Psoas muscle (tissue), 8 donors: ENCODE data around the gene LSP1. TPM values are rescaled to one million over a fixed set of nuclear protein-coding genes. Genes with fewer than 3 reads are reported as not detected.

Source experiments
- ATAC-seq, 4 donors: fragments of 200-7000 bp; cut with Tn5 transposase; one replicate each; pipeline ENCODE4 v1.9.1; 2020; ENCODE audit warnings: moderate library complexity in 3 of 4, mild to moderate bottlenecking in 2 of 4
- DNase-seq, 2 donors: peaks; one replicate each; pipeline ENCODE4 v3.0.0-alpha.2; 2020
- H3K27ac ChIP-seq: fragments of 200-600 bp; one replicate; pipeline ENCODE4 v1.8.0; 2022
- H3K27me3 ChIP-seq, 3 donors: fragments of 200-600 bp in 1 of 3; one replicate each; pipeline versions ENCODE4 v1.6.1 to v1.8.0; 2013 to 2022; ENCODE audit warnings: low read length in 2 of 3, mild to moderate bottlenecking in 2 of 3, moderate library complexity in 1 of 3; ENCODE audit not compliant: insufficient read depth in 3 of 3
- H3K36me3 ChIP-seq, 2 donors: fragments of 200-600 bp in 1 of 2; one replicate each; pipeline versions ENCODE4 v1.6.1 to v1.8.0; 2013 to 2022; ENCODE audit warnings: low read depth in 1 of 2, mild to moderate bottlenecking in 1 of 2, moderate library complexity in 1 of 2; ENCODE audit not compliant: insufficient read depth in 1 of 2
- H3K4me1 ChIP-seq: fragments of 200-600 bp; one replicate; pipeline ENCODE4 v1.8.0; 2022
- H3K4me3 ChIP-seq: fragments of 200-600 bp; one replicate; pipeline ENCODE4 v1.8.0; 2022; ENCODE audit warnings: mild to moderate bottlenecking
- H3K9me3 ChIP-seq: fragments of 200-600 bp; one replicate; pipeline ENCODE4 v1.8.0; 2022
- WGBS, 3 donors: extraction: QIAGEN DNeasy Blood & Tissue Kit; methylation state at CpG; one replicate each; pipeline versions ENCODE4 v1.1.6 to v1.1.7; 2013; 5-methylcytosine and 5-hydroxymethylcytosine counted together
- intact Hi-C, 2 donors: fragments of 100-400 bp; cut with DNase I; formaldehyde crosslinking; loops; one replicate each; pipeline versions ENCODE4 v1.11.0 to v1.14.2; 2022
- polyA plus RNA-seq, 3 donors: library from polyadenylated mRNA; stranded (reverse); fragments of 200-250 nt; gene quantifications; one replicate each; pipeline ENCODE4 v1.2.3, GENCODE V29; 2013
- total RNA-seq, 4 donors: library from RNA; stranded (reverse); fragmentation: NEBNext Ultra II Directional in 2 of 4; extraction: Animal tissue kit (Norgen Biotek cat#: 25700) in 2 of 4; gene quantifications; one replicate each; pipeline versions ENCODE4 v1.2.1 to v1.2.4, GENCODE V29; 2021 to 2023
- TF ChIP-seq, protein P1 (sequence below): fragments of 200-600 bp; IDR thresholded peaks from one replicate; pipeline ENCODE4 v1.8.0; 2022; ENCODE audit warnings: antibody characterized with exemption
- donor health status: healthy with polysubstance abuse.
- donor health status: DM: no; HTN: no; CAD: no; lungs with moderate emphysema.
- donor health status: Bipolar disorder and iron deficiency.
- donor health status: healthy.
- donor health status: DM: yes; HTN: yes; CAD: no.
- donor health status: DM: no; HTN: no; CAD: no.
- donor health status: DM: no; HTN: no; CAD: no.
- donor health status: DM: yes; HTN: yes; CAD: no.

LSP1 gene
- total and polyA plus RNA-seq, 7 donors: 7.5 to 27.1 (median 14.4) TPM

DNA sequence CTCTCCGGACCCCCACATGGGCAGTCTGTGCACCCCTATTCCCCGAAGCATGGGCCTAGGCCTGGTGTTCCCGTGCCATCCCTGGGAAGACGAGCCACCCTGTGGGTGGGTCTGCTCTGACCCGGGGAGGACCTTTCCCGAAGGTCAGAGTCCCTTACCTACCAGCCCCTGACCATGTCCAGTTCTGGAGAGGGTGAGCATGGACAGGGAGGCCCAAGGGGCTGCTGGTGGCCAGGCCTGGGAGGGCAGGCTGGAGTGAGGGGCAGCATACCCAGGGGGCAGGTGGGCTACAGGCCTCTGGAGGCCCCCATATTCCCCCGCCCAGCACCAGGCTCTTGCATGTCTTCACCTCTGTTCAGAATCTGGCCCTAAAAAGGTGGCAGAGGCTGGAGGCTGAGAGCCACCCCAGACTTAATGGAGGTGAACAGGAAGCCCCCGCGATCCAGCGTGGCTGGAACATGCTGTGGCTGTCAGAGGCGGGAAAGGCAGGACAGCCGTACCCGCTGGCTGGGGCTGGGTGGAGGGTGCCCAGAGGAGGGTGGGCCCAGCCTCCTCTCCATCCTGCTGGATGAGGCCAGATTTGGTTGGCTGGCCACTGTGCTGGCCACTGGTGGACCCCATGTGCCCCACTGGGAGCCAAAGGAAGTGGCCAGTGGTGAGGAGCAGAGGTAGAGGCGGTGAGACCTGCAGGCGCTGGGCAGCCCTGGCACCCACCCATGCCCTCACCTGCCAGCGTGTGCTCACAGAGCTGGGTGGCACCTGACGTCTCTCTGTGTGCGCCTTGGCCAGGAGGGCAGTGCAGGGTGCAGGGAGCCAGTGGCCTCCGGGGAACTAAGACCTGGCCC is 29.3 kb upstream of the LSP1 start:
- Histone ChIP-seq H3K27ac (no peak overlapping the region), H3K36me3 (no peaks in the 10 kb centered on the region), H3K9me3 (peaks cover 4% of the 10 kb centered on the region), H3K4me1 (no peaks in the 10 kb centered on the region), H3K27me3 (peaks cover 0 to 6% (median 3%) of the 10 kb centered on the region in 3 donors), H3K4me3 (no peak overlapping the region)
- no peak for ATAC-seq
- intact Hi-C loops: no loop called here
- DNase-seq: no peak
- whole genome bisulfite sequencing, 3 donors: 94 to 96% (median 94%) methylated on average over 19 of the region's 19 CpGs
- TF ChIP-seq, protein P1, sequence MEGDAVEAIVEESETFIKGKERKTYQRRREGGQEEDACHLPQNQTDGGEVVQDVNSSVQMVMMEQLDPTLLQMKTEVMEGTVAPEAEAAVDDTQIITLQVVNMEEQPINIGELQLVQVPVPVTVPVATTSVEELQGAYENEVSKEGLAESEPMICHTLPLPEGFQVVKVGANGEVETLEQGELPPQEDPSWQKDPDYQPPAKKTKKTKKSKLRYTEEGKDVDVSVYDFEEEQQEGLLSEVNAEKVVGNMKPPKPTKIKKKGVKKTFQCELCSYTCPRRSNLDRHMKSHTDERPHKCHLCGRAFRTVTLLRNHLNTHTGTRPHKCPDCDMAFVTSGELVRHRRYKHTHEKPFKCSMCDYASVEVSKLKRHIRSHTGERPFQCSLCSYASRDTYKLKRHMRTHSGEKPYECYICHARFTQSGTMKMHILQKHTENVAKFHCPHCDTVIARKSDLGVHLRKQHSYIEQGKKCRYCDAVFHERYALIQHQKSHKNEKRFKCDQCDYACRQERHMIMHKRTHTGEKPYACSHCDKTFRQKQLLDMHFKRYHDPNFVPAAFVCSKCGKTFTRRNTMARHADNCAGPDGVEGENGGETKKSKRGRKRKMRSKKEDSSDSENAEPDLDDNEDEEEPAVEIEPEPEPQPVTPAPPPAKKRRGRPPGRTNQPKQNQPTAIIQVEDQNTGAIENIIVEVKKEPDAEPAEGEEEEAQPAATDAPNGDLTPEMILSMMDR: no peak

DNA sequence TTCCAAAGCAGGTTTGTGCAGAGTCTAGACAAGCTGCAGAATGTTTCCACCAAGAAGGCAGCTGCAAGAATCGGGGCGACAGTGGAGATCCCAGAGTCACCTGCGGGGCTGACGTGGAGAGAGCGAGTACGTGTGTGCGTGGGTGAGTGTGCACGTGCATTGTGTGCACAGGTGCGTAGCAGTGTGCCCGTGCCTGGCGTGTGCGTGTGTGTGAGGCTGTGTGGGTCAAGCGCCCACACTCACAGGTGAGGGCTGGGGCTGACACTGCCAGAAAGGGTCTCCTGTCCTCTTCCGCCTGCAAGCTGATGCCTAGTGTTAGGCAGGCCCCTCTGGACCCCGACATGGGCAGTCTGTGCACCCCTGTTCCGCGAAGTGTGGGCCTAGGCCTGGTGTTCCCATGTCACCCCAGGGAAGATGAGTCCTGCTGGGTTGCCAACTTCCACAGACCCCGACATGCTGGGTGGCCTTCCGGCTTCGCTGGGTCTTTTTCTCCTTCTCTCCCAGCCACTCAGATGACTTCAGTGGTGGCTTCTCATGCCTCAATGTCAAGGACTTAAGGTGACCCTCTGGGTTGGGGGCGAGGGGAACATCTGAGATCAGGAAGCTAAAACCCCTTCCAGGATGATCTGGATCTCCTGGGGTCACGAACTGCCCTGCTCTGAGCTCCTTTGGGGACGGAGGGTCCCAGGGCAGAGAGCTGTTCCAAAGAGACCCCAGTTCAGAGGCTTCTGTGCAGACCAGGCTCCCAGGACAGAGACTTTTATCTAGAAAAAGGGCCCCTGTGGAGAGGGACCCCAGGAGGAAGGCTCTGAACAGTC is 28.5 kb upstream of the LSP1 start:
- no peaks in the 10 kb centered on the region for H3K9me3 ChIP-seq
- no peak overlapping the region for H3K27ac ChIP-seq
- H3K36me3 ChIP-seq: no peaks in the 10 kb centered on the region
- no peak for DNase-seq
- intact Hi-C loops: loop anchor here in 1 of 2 donors (5.0 kb wide), 1 partner anchor 47 kb away; no protein-coding TSS in a partner anchor
- 95 to 96% (median 95%) methylated on average over 23 of the region's 23 CpGs for WGBS, 3 donors
- H3K4me1 ChIP-seq: no peaks in the 10 kb centered on the region
- H3K27me3 ChIP-seq: peaks cover 0 to 6% (median 3%) of the 10 kb centered on the region in 3 donors
- TF ChIP-seq, protein P1: no peak
- H3K4me3 ChIP-seq: no peak overlapping the region
- no peak for ATAC-seq

DNA sequence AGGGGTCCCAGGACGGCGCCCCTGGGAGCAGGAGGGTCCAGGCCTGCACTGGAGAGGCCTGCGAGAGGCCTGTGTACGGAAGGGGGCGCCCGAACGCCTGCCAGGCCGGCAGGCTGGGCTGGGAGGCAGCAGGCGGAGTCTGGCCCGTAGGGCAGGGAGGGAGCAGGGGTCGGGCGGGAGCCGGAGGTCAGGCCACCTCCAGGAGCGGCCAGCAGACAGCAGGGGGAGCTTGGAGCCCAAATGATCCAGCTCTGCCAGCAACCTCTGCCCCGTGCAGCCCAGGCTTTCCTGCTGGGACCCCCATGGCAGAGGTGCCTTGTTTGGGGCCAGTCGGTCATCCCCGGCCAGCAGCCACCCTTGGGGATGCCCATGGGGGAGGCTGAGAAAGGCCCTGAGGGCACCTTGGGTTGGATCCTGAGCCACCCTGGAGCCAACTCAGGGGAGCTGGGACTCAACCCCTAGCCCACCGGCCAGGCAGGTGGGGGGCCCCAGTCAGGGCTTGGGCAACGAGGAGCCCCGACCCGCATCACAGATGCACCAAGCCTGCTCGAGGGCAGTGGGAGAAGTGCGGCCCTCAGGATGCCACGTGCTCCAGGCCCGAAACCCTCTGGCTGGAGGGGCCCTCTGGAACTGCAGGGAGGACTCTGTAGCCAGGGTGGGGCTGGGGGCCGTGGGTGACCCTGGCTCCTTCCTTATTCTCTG is 27.7 kb upstream of the LSP1 start:
- intact Hi-C loops: loop anchor here in 1 of 2 donors (5.0 kb wide), 1 partner anchor 48 kb away; no protein-coding TSS in a partner anchor
- H3K4me3 ChIP-seq: no peak overlapping the region
- DNase-seq (peak; percentile 28 to 66), ATAC-seq (peak in 1 of 4 donors; percentile 34)
- no peaks in the 10 kb centered on the region for H3K9me3 ChIP-seq
- no peak overlapping the region for H3K27ac ChIP-seq
- no peaks in the 10 kb centered on the region for H3K4me1 ChIP-seq
- H3K36me3 ChIP-seq: no peaks in the 10 kb centered on the region
- TF ChIP-seq, protein P1: peak; percentile 28
- H3K27me3 ChIP-seq: peaks cover 0 to 6% (median 3%) of the 10 kb centered on the region in 3 donors
- WGBS, 3 donors: 72 to 84% (median 77%) methylated on average over 20 to 26 of the region's 26 CpGs

DNA sequence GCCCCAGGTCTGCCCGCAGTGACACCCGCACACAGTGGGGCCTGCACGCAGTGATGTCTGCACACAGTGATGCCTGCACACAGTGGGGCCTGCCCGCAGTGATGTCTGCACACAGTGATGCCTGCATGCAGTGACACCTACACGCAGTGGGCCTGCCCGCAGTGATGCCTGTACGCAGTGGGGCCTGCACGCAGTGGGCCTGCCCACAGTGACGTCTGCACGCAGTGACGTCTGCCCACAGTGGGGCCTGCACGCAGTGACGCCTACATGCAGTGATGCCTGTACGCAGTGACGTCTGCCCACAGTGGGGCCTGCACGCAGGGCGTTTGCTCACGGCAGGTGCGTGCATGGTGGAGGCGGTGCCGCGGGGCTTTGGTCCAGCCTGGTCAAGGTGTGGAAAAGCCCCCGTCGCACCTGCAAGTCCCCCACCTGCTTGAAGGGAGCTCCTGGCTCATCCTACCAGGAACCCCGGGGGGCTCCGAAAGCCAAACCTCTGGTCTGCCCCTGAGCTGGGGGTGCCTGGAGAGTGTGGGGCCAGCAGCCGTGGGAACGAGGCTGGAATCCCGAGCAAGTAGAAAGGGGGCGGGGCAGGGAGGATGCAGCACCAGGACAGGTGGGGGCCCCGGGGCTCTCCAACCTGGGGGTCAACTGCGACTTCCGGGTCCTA is 27.0 kb upstream of the LSP1 start:
- TF ChIP-seq, protein P1: no peak
- H3K9me3 ChIP-seq: no peaks in the 10 kb centered on the region
- H3K4me3 ChIP-seq: no peak overlapping the region
- H3K27ac ChIP-seq: no peak overlapping the region
- DNase-seq (no peak), ATAC-seq (no peak)
- no peaks in the 10 kb centered on the region for H3K4me1 ChIP-seq
- no peaks in the 10 kb centered on the region for H3K36me3 ChIP-seq
- intact Hi-C loops: loop anchor here in 1 of 2 donors (5.0 kb wide), 1 partner anchor 49 kb away; no protein-coding TSS in a partner anchor
- H3K27me3 ChIP-seq: peaks cover 0 to 6% (median 5%) of the 10 kb centered on the region in 3 donors
- 87 to 97% (median 89%) methylated on average over 26 to 33 of the region's 33 CpGs for WGBS, 3 donors
